Transverse colon (tissue), 4 donors: ENCODE results near the gene NUP62CL. TPM values are rescaled to one million over a fixed set of nuclear protein-coding genes. Genes with fewer than 3 reads are reported as not detected.
A peak's percentile ranks its signal among the peaks of the same experiment; 100 is the strongest.
"Not testable (repeated sequence)": the region's sequence is repeated elsewhere in the genome, so short reads cannot be mapped to it uniquely, and the experiment has no call there.

Experiments
- DNase-seq: peaks from one replicate; pipeline ENCODE4 v3.0.0-alpha.2; 2019
- H3K27ac ChIP-seq, 4 donors: fragments of 200-600 bp; sonication (generic); 2 replicates each; pipeline ENCODE4 v1.5.1; 2016 to 2018; ENCODE audit warnings: inconsistent platforms in 4 of 4
- H3K27me3 ChIP-seq: fragments of 200-600 bp; sonication (generic); 2 replicates; pipeline ENCODE4 v1.5.1; 2017; ENCODE audit warnings: inconsistent platforms
- H3K36me3 ChIP-seq, 4 donors: fragments of 200-600 bp; sonication (generic); 2 replicates each; pipeline ENCODE4 v1.5.1; 2017 to 2019; ENCODE audit warnings: inconsistent platforms in 4 of 4
- H3K4me1 ChIP-seq, 4 donors: fragments of 200-600 bp; sonication (generic); 2 replicates each; pipeline ENCODE4 v1.5.1; 2017 to 2020; ENCODE audit warnings: inconsistent platforms in 4 of 4
- H3K4me3 ChIP-seq, 4 donors: fragments of 200-600 bp; sonication (generic); 1 replicate in 1 of 4; 2 replicates in 3 of 4; pipeline versions ENCODE4 v1.5.1 to v1.6.1; 2017 to 2019; ENCODE audit warnings: inconsistent platforms in 4 of 4
- H3K9me3 ChIP-seq, 2 donors: fragments of 200-600 bp; sonication (generic); 2 replicates each; pipeline ENCODE4 v1.5.1; 2017 to 2019; ENCODE audit warnings: inconsistent platforms in 2 of 2
- CTCF ChIP-seq, 5 experiments: fragments of 200-600 bp in 3 of 5; fragments of 450-650 bp in 2 of 5; sonication (generic) in 3 of 5; IDR thresholded peaks; 1 replicate in 2 of 5; 2 replicates in 3 of 5; pipeline ENCODE4 v1.5.1; 2016 to 2017; ENCODE audit warnings: antibody characterized with exemption in 5 of 5, inconsistent platforms in 3 of 5, mild to moderate bottlenecking in 2 of 5, moderate library complexity in 1 of 5
- EP300 ChIP-seq: sonication (generic); formaldehyde crosslinking; IDR thresholded peaks from one replicate; pipeline ENCODE4 v1.6.1; 2017; ENCODE audit warnings: antibody characterized with exemption, low read depth
- POLR2A ChIP-seq: fragments of 450-650 bp; IDR thresholded peaks from one replicate; pipeline ENCODE4 v1.6.1; 2016; ENCODE audit warnings: antibody characterized with exemption, mild to moderate bottlenecking, moderate library complexity
- POLR2AphosphoS5 ChIP-seq, 3 donors: sonication (generic); formaldehyde crosslinking; IDR thresholded peaks; one replicate each; pipeline ENCODE4 v1.6.1; 2016; ENCODE audit warnings: antibody characterized with exemption in 3 of 3
- WGBS, 2 donors: methylation state at CpG; one replicate each; pipeline ENCODE4 v1.1.5; 2018; ENCODE audit warnings: low coverage in 1 of 2; 5-methylcytosine and 5-hydroxymethylcytosine counted together
- in situ Hi-C, 4 donors: fragments of 200-750 bp; cut with MboI; loops; one replicate each; pipeline versions ENCODE4 v1.15.0 to v1.15.1; 2017; ENCODE audit warnings: low sequenced_read_pairs in 3 of 4, low pct_ligation_motif_present in 1 of 4, low pct_unique_long_range_greater_than_20kb in 1 of 4
- intact Hi-C: fragments of 100-400 bp; cut with DNase I; formaldehyde crosslinking; loops from one replicate; pipeline ENCODE4 v1.15.1; 2023; ENCODE audit warnings: low total_unique reads
- total RNA-seq, 4 donors: library from RNA; depleted of rRNA; stranded (reverse); fragments of >200 nt; gene quantifications; one replicate each; pipeline ENCODE4 v1.1.0, GENCODE V29; 2016

Gene NUP62CL
- total RNA-seq, 4 donors from 2014 or later = 1.5 to 6.4 (median 3.5) TPM; not detected in 1

DNA sequence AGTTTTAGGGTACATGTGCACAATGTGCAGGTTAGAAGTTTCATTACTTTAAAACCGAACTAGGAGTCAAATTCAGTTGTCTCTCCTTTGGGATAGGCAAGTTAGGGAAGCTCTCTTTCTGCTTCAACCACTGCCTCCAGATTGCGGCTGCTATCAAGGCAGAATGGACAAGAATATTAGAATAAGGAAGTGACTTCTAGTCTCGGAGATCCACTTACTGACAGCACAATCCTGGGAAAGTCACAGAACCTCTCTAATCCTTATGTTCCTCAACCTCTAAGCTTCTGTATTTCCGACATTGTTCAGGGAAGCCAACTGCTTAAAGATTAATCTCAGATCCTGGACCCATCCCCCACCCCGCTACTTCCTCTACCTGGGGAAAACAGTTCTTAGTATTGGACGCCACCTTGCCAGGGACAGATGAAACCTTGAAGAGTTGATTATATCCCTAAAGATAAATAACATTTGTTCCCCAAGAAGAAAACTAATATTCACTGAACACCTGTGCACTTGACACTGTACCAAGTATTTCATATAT is 2.1 kb downstream of the NUP62CL start:
- peak; percentile 55 for DNase-seq
- intact Hi-C loops (no loop called here), in situ Hi-C loops (no loop called here)
- H3K27me3 ChIP-seq = no peaks in the 10 kb centered on the region
- no peak for TF ChIP-seq POLR2A
- TF ChIP-seq POLR2AphosphoS5 (IDR thresholded peaks at IDR 0.05) = no peak
- no peak for TF ChIP-seq EP300
- TF ChIP-seq CTCF (IDR thresholded peaks at IDR 0.05) = no peak
- no peak overlapping the region for H3K27ac ChIP-seq
- WGBS, 2 donors = 14 to 64% methylated on average over 1 to 6 of the region's 6 CpGs
- H3K36me3 ChIP-seq = no peaks in the 10 kb centered on the region
- H3K4me1 ChIP-seq = no peaks in the 10 kb centered on the region
- no peaks in the 10 kb centered on the region for H3K9me3 ChIP-seq
- H3K4me3 ChIP-seq = no peak overlapping the region

GRCh38 chrX:107199491-107199890 is 6.7 kb downstream of the NUP62CL start:
- Histone ChIP-seq H3K9me3 (no peaks in the 10 kb centered on the region), H3K4me1 (no peaks in the 10 kb centered on the region), H3K27ac (no peak overlapping the region), H3K27me3 (no peaks in the 10 kb centered on the region), H3K4me3 (no peak overlapping the region), H3K36me3 (no peaks in the 10 kb centered on the region)
- no peak for TF ChIP-seq EP300
- TF ChIP-seq POLR2AphosphoS5 (IDR thresholded peaks at IDR 0.05) = no peak
- no peak for TF ChIP-seq POLR2A
- TF ChIP-seq CTCF (IDR thresholded peaks at IDR 0.05) = no peak
- in situ Hi-C loops (no loop called here), intact Hi-C loops (no loop called here)
- DNase-seq = no peak
- 76 to 90% methylated on average over 3 of the region's 3 CpGs for WGBS, 2 donors

GRCh38 chrX:107198074-107198473 is 8.2 kb downstream of the NUP62CL start:
- H3K4me1 ChIP-seq, DNase-seq, H3K36me3 ChIP-seq, H3K4me3 ChIP-seq, in situ Hi-C loops, H3K9me3 ChIP-seq, intact Hi-C loops, H3K27ac ChIP-seq, H3K27me3 ChIP-seq: not testable (repeated sequence)
- 79 to 90% methylated on average over 3 to 6 of the region's 6 CpGs for WGBS, 2 donors

GRCh38 chrX:107197319-107197718 is 8.9 kb downstream of the NUP62CL start:
- in situ Hi-C loops (no loop called here), intact Hi-C loops (no loop called here)
- no peaks in the 10 kb centered on the region for H3K36me3 ChIP-seq
- no peak for TF ChIP-seq EP300
- TF ChIP-seq POLR2AphosphoS5 (IDR thresholded peaks at IDR 0.05) = no peak
- TF ChIP-seq POLR2A = no peak
- H3K27me3 ChIP-seq = no peaks in the 10 kb centered on the region
- H3K9me3 ChIP-seq = no peaks in the 10 kb centered on the region
- H3K4me3 ChIP-seq = no peak overlapping the region
- 80 to 85% methylated on average over 1 of the region's 1 CpG for WGBS, 2 donors
- DNase-seq = no peak
- H3K27ac ChIP-seq = no peak overlapping the region
- H3K4me1 ChIP-seq = no peaks in the 10 kb centered on the region

DNA sequence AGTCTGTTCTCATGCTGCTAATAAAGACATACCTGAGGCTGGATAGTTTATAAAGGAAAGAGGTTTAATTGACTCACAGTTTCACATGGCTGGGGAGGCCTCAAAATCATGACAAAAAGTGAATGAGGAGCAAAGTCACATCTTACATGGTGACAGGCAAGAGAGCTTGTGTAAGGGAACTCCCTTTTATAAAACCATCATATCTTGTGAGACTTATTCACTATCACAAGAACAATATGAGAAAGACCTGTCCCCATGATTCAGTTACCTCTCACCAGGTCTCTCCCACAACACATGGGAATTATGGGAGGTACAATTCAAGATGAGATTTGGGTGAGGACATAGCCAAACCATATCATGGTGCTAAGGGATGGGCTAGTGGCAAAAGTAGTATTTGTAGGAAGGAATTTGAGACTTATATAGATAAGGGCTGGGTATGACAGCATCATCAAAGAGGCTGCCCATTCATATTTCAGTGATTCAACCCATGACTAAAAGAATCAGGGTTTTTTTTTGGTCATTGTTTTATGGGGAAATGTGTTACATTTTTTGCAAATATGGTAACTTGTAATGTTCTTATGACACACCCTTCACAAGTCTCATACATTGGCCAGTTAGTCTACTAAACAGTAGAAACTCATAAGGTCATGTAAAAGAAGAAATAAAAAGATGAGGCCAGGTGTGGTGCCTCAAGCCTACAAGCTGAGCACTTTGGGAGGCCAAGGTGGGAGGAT is 34.7 kb downstream of the NUP62CL start:
- Histone ChIP-seq H3K36me3 (no peaks in the 10 kb centered on the region), H3K27me3 (no peaks in the 10 kb centered on the region), H3K4me1 (no peaks in the 10 kb centered on the region), H3K4me3 (no peak overlapping the region), H3K27ac (no peak overlapping the region), H3K9me3 (no peaks in the 10 kb centered on the region)
- intact Hi-C loops (no loop called here), in situ Hi-C loops (no loop called here)
- DNase-seq = no peak
- no peak for TF ChIP-seq POLR2AphosphoS5 (IDR thresholded peaks at IDR 0.05)
- no peak for TF ChIP-seq EP300
- TF ChIP-seq POLR2A = no peak
- TF ChIP-seq CTCF (IDR thresholded peaks at IDR 0.05) = no peak
